Measurements from ENCODE around the gene SCYGR1. TPM values are rescaled to one million over a fixed set of nuclear protein-coding genes. Genes with fewer than 3 reads are reported as not detected.
A peak's percentile ranks its signal among the peaks of the same experiment; 100 is the strongest.

SCYGR1 gene
- total and polyA plus RNA-seq, 2 of the 13 experiments (the other 11 are each of a cell fraction or from before 2014, with no cell fraction given): not detected

DNA sequence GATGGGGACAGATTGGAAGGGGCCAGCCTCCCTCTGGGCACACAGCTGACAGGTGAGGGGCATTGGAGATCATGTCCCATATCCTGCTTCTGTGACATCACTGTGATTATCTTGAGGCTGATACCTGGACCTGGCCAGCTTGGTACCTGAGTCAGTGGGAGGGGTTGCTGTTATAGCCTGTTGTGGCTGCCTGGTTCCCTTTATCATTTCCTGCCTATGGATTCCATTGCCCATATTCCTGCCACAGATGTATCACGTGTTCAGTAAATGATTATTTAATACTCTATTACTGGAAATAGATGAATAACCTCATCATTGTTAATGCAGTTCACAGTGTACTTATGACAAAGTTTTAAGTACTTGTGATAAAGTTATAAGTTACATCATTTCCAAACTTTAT is 7.8 kb upstream of the SCYGR1 start:
- H4K20me1 ChIP-seq (ENCODE audit: insufficient read depth, low read length): no peaks in the 10 kb centered on the region
- in situ Hi-C loops (cut with HindIII; ENCODE audit: extremely low pct_ligation_motif_present, low pct_unique_long_range_greater_than_20kb) (no loop called here), intact Hi-C loops (cut with micrococcal nuclease; ENCODE audit: unreplicated experiment) (no loop called here)
- ChIA-PET POLR2A (no interaction called here), CTCF (ENCODE audit: low intra/inter-chr PET ratio, low total read pairs) (no interaction called here)
- WGBS (ENCODE audit: low lambda C conversion rate): 7% methylated on average over 1 of the region's 1 CpG
- no TSS peak for BruUV-seq (replicated peaks)
- no peaks in the 10 kb centered on the region for H3K36me3 ChIP-seq (replicated peaks in 1 of 2; ENCODE audit: control insufficient read depth in 1 of 2, insufficient read depth in 2 of 2, low read length in 2 of 2)
- FAIRE-seq: no peak
- H3K27me3 ChIP-seq (ENCODE audit: control insufficient read depth in 1 of 2, insufficient read depth in 2 of 2, low read length in 2 of 2): peaks cover 0 to 5% of the 10 kb centered on the region in 2 experiments; a peak in 3 of 5 replicates
- no peak overlapping the region for H3K4me2 ChIP-seq (ENCODE audit: low read depth, low read length)
- H2AFZ ChIP-seq (ENCODE audit: low read length): no peak overlapping the region
- no peak for ATAC-seq
- H3K27ac ChIP-seq (ENCODE audit: extremely low read length, insufficient read depth, low read length): no peak overlapping the region
- H3K4me1 ChIP-seq (ENCODE audit: insufficient read depth, low read length): peaks cover 16% of the 10 kb centered on the region
- no peaks in the 10 kb centered on the region for H3K9me3 ChIP-seq (ENCODE audit: low read length)
- no peak for DNase-seq (ENCODE audit: low spot score)
- 0 out of 2 replicates have a peak, but pooled peaks have one; percentile 12 for TF ChIP-seq ATF7 (IDR thresholded peaks at IDR 0.05)
- TF ChIP-seq ATF7 (CRISPR knock-in tag; IDR thresholded peaks at IDR 0.05): no peak
- no peak for TF ChIP-seq ZBTB20 (CRISPR knock-in tag; IDR thresholded peaks at IDR 0.05; ENCODE audit: borderline replicate concordance, low read depth)
- TF ChIP-seq ZNF350 (CRISPR knock-in tag; IDR thresholded peaks at IDR 0.05; ENCODE audit: borderline replicate concordance, low read depth): no peak
- TF ChIP-seq FOXP1 (IDR thresholded peaks at IDR 0.05): no peak
- no peak for TF ChIP-seq FOXP1 (CRISPR knock-in tag; IDR thresholded peaks at IDR 0.05)
- TF ChIP-seq ZNF530 (CRISPR knock-in tag; IDR thresholded peaks at IDR 0.05; ENCODE audit: low read depth): no peak
- TF ChIP-seq, protein P1, sequence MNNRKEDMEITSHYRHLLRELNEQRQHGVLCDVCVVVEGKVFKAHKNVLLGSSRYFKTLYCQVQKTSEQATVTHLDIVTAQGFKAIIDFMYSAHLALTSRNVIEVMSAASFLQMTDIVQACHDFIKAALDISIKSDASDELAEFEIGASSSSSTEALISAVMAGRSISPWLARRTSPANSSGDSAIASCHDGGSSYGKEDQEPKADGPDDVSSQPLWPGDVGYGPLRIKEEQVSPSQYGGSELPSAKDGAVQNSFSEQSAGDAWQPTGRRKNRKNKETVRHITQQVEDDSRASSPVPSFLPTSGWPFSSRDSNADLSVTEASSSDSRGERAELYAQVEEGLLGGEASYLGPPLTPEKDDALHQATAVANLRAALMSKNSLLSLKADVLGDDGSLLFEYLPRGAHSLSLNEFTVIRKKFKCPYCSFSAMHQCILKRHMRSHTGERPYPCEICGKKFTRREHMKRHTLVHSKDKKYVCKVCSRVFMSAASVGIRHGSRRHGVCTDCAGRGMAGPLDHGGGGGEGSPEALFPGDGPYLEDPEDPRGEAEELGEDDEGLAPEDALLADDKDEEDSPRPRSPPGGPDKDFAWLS (CRISPR knock-in tag; IDR thresholded peaks at IDR 0.05; ENCODE audit: borderline replicate concordance): no peak
- no peak for TF ChIP-seq MAFG (CRISPR knock-in tag; IDR thresholded peaks at IDR 0.05)
- TF ChIP-seq ONECUT2 (CRISPR knock-in tag; IDR thresholded peaks at IDR 0.05): no peak
- no peak overlapping the region for H3K9ac ChIP-seq (ENCODE audit: insufficient read depth, low read depth, low read length)
- no peaks in the 10 kb centered on the region for H3K79me2 ChIP-seq (ENCODE audit: insufficient read depth, low read length)
- H3K4me3 ChIP-seq (replicated peaks in 1 of 3; ENCODE audit: insufficient read depth in 1 of 3, low read depth in 2 of 3, low read length in 3 of 3): no peak overlapping the region

All from HepG2 (cell line).